Tibial artery (tissue), 4 donors: ENCODE measurements around the gene C6orf62.

Source experiments
- DNase-seq, 2 donors: peaks; one replicate each; pipeline ENCODE4 v3.0.0-alpha.2; 2019
- H3K27ac ChIP-seq, 2 donors: fragments of 200-600 bp; sonication (generic) in 1 of 2; 1 replicate in 1 of 2; 2 replicates in 1 of 2; pipeline ENCODE4 v1.5.1; 2018 to 2019; ENCODE audit warnings: mild to moderate bottlenecking in 1 of 2
- H3K27me3 ChIP-seq, 2 donors: fragments of 200-600 bp; sonication (generic) in 1 of 2; one replicate each; pipeline versions ENCODE4 v1.5.1 to v1.6.0; 2016 to 2019
- H3K36me3 ChIP-seq, 3 donors: fragments of 200-600 bp; sonication (generic) in 2 of 3; one replicate each; pipeline ENCODE4 v1.5.1; 2016 to 2019; ENCODE audit warnings: mild to moderate bottlenecking in 2 of 3
- H3K4me1 ChIP-seq, 4 donors: fragments of 200-600 bp; sonication (generic) in 2 of 4; 1 replicate in 3 of 4; 2 replicates in 1 of 4; pipeline ENCODE4 v1.5.1; 2016 to 2019
- H3K4me3 ChIP-seq, 2 donors: fragments of 200-600 bp; sonication (generic) in 1 of 2; 1 replicate in 1 of 2; 2 replicates in 1 of 2; pipeline ENCODE4 v1.5.1; 2018 to 2019; ENCODE audit warnings: mild to moderate bottlenecking in 2 of 2
- H3K9me3 ChIP-seq, 3 donors: fragments of 200-600 bp; sonication (generic) in 1 of 3; one replicate each; pipeline ENCODE4 v1.5.1; 2016 to 2019
- intact Hi-C: fragments of 100-400 bp; cut with DNase I; formaldehyde crosslinking; loops from one replicate; pipeline ENCODE4 v1.15.0; 2023; ENCODE audit warnings: low total_unique reads
- TF ChIP-seq, protein P1 (sequence below), 2 experiments: fragments of 200-600 bp in 1 of 2; fragments of 450-650 bp in 1 of 2; IDR thresholded peaks; one replicate each; pipeline ENCODE4 v1.5.1; 2017 to 2019; ENCODE audit warnings: antibody characterized with exemption in 2 of 2, mild to moderate bottlenecking in 1 of 2, moderate library complexity in 1 of 2

C6orf62 gene

DNA sequence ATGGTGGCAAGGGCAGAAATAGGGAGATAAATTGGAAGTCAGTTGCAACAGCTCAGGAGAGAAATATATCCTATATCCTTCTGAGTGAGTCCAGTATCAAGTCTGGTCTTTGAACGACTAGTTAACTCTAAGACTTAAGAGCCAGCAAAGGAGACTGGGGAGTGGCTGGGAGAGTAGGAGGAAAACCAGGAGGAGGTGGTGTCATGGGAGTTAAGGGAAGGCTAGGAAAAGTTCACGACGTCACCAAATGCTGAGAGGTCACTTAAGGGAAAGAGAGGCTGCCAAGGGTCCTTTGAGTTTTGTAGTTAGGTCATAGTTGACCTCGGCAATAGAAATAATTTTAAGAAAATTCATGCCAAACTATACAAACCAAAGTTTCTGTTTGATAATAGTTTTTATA lies 27.0 kb downstream of the C6orf62 start:
- DNase-seq = no peak
- TF ChIP-seq, protein P1, sequence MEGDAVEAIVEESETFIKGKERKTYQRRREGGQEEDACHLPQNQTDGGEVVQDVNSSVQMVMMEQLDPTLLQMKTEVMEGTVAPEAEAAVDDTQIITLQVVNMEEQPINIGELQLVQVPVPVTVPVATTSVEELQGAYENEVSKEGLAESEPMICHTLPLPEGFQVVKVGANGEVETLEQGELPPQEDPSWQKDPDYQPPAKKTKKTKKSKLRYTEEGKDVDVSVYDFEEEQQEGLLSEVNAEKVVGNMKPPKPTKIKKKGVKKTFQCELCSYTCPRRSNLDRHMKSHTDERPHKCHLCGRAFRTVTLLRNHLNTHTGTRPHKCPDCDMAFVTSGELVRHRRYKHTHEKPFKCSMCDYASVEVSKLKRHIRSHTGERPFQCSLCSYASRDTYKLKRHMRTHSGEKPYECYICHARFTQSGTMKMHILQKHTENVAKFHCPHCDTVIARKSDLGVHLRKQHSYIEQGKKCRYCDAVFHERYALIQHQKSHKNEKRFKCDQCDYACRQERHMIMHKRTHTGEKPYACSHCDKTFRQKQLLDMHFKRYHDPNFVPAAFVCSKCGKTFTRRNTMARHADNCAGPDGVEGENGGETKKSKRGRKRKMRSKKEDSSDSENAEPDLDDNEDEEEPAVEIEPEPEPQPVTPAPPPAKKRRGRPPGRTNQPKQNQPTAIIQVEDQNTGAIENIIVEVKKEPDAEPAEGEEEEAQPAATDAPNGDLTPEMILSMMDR (IDR thresholded peaks at IDR 0.05) = no peak
- Histone ChIP-seq H3K4me1 (peaks cover 0 to 10% (median 0%) of the 10 kb centered on the region in 4 donors), H3K4me3 (no peak overlapping the region), H3K9me3 (no peaks in the 10 kb centered on the region), H3K27ac (no peak overlapping the region), H3K36me3 (peaks cover 0 to 3% (median 0%) of the 10 kb centered on the region in 3 donors), H3K27me3 (no peaks in the 10 kb centered on the region)
- intact Hi-C loops = no loop called here

DNA sequence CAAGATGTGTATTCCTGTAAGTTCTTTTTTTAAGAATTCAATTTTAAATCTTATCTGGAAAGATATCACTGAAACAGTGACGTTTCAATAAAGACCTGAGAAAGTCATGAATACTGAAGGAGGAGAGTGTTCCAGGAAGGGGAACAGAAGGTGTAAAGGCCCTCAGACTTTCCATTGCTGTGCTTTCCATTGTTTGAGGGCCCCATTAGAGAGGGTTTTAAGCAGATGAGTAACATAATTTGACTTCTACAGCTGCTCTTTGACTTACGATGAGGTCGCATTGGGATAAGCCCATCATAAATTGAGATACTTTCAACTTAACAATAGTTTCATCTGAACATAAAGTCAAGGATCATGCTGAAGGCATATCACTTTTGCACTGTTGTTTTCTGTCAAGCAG lies 27.4 kb downstream of the C6orf62 start:
- TF ChIP-seq, protein P1 (IDR thresholded peaks at IDR 0.05) = no peak
- no peak overlapping the region for H3K4me3 ChIP-seq
- H3K9me3 ChIP-seq = no peaks in the 10 kb centered on the region
- no peaks in the 10 kb centered on the region for H3K27me3 ChIP-seq
- intact Hi-C loops = no loop called here
- peaks cover 0 to 10% (median 0%) of the 10 kb centered on the region in 4 donors for H3K4me1 ChIP-seq
- DNase-seq = no peak
- peaks cover 0 to 3% (median 0%) of the 10 kb centered on the region in 3 donors for H3K36me3 ChIP-seq
- no peak overlapping the region for H3K27ac ChIP-seq

DNA sequence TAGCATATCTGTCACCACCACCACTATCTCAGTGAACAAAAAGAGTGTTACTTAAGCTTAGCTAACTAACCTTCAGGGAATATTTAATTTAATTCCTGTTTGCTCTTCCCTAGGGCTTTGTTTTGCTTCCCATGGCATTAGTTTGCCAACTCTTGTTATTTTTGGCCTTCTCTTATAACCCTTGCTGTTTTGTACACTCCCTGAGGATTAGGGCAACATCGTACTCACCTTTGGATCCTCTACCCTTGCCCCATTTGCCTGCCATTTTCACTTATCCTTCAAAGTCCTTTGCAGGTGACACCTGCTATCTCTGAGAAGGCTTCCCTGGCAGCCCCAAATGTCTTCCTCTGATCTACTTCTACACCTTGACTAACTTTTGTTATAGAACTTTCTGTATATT lies 28.4 kb downstream of the C6orf62 start:
- intact Hi-C loops = no loop called here
- H3K4me1 ChIP-seq = peaks cover 0 to 10% (median 0%) of the 10 kb centered on the region in 4 donors
- no peaks in the 10 kb centered on the region for H3K27me3 ChIP-seq
- DNase-seq = no peak
- peaks cover 0 to 3% (median 0%) of the 10 kb centered on the region in 3 donors for H3K36me3 ChIP-seq
- no peak overlapping the region for H3K4me3 ChIP-seq
- H3K27ac ChIP-seq = no peak overlapping the region
- H3K9me3 ChIP-seq = no peaks in the 10 kb centered on the region
- TF ChIP-seq, protein P1 (IDR thresholded peaks at IDR 0.05) = no peak

DNA sequence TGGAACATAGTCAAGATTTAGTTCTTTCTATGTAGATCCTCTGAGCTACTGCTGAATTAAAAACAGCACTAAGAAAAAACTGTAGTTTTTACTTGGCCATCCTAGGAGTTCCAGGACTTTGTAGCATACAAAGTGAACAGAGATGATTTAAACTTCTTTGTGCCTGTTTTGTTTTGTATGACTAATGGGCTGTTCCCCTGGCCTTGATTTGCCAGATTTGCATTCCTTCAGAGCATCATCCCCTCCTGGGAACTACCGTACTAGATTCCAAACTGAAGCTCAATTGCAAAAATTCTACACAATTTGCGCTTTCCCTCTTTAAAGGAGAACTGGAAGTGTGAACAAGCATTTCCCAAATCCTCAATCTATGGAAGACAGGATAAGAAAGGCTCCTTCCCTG lies 29.0 kb downstream of the C6orf62 start:
- TF ChIP-seq, protein P1 (IDR thresholded peaks at IDR 0.05) = no peak
- H3K27me3 ChIP-seq = no peaks in the 10 kb centered on the region
- DNase-seq = no peak
- peaks cover 0 to 10% (median 0%) of the 10 kb centered on the region in 4 donors for H3K4me1 ChIP-seq
- no peak overlapping the region for H3K4me3 ChIP-seq
- H3K36me3 ChIP-seq = peaks cover 0 to 3% (median 0%) of the 10 kb centered on the region in 3 donors
- no peaks in the 10 kb centered on the region for H3K9me3 ChIP-seq
- H3K27ac ChIP-seq = no peak overlapping the region
- intact Hi-C loops = no loop called here

DNA sequence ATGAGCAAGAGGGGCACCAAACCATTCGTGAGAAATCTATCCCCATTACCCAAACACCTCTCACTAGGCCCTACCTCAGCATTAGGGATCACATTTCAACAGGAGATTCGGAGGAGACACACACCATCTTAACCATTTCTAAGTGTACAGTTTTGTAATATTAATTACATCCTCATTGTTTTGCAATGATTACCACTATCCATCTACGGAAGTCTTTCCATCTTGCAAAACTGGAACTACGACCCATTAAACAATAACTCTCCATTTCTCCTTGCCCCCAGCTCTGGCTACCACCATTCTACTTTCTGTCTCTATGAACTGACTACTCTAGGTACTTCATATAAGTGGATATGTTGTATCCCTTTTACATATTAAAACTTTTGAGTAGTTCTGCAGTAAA lies 32.0 kb downstream of the C6orf62 start:
- Histone ChIP-seq H3K27me3 (no peaks in the 10 kb centered on the region), H3K4me3 (no peak overlapping the region), H3K4me1 (peaks cover 0 to 10% (median 0%) of the 10 kb centered on the region in 4 donors), H3K36me3 (no peaks in the 10 kb centered on the region), H3K9me3 (no peaks in the 10 kb centered on the region), H3K27ac (no peak overlapping the region)
- DNase-seq = no peak
- intact Hi-C loops = no loop called here
- TF ChIP-seq, protein P1 (IDR thresholded peaks at IDR 0.05) = no peak

DNA sequence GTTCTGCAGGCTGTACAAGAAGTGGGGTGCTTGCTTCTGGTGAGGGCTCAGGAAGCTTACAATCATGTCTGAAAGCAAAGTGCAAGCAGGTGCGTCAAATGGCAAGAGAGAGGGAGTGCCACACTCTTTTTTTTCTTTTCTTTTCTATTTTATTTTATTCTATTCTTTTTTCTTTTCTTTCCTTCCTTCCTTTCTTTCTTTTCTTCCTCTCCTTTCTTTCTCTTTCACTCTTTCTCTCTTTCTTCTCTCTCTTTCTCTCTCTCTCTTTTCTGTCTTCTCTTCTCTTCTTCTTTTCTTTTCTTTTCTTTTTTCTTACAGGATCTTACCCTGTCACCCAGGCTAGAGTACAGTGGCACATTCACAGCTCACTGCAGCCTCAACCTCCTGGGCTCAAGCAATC lies 32.5 kb downstream of the C6orf62 start:
- TF ChIP-seq, protein P1 (IDR thresholded peaks at IDR 0.05) = no peak
- H3K4me3 ChIP-seq = no peak overlapping the region

More for the DNA sequence above, 32.5 kb downstream of the C6orf62 start:
- Histone ChIP-seq H3K9me3 (no peaks in the 10 kb centered on the region), H3K4me1 (peaks cover 0 to 10% (median 0%) of the 10 kb centered on the region in 4 donors), H3K27ac (no peak overlapping the region), H3K27me3 (no peaks in the 10 kb centered on the region), H3K36me3 (no peaks in the 10 kb centered on the region)
- no peak for DNase-seq
- intact Hi-C loops = no loop called here
